MG63 (cell line): Measurements from ENCODE around the gene QSOX2. TPM values are rescaled to one million over a fixed set of nuclear protein-coding genes. Genes with fewer than 3 reads are reported as not detected.

Source experiments
- DNase-seq: peaks from one replicate; pipeline ENCODE4 v3.0.0-alpha.2; 2020
- H3K27me3 ChIP-seq: fragments of 250-450 bp; sonication (Bioruptor Pico); 2 replicates; pipeline ENCODE4 v1.5.1; 2020; ENCODE audit warnings: mild to moderate bottlenecking, moderate library complexity
- H3K36me3 ChIP-seq: fragments of 250-450 bp; sonication (Bioruptor Pico); 2 replicates; pipeline ENCODE4 v1.5.1; 2020; ENCODE audit warnings: mild to moderate bottlenecking, moderate library complexity
- H3K4me3 ChIP-seq: fragments of 250-450 bp; sonication (Bioruptor Pico); 2 replicates; pipeline ENCODE4 v1.5.1; 2020; ENCODE audit warnings: mild to moderate bottlenecking, moderate library complexity
- H3K9me3 ChIP-seq: fragments of 250-450 bp; sonication (Bioruptor Pico); 2 replicates; pipeline ENCODE4 v1.5.1; 2020; ENCODE audit warnings: mild to moderate bottlenecking, moderate library complexity
- total RNA-seq: library from RNA; depleted of rRNA; stranded (reverse); fragments of >200 nt; shearing (Covaris generic); gene quantifications from 2 replicates; pipeline ENCODE4 v1.2.3, GENCODE V29; 2014; ENCODE audit warnings: low replicate concordance; rRNA removed

The QSOX2 gene, protein sequence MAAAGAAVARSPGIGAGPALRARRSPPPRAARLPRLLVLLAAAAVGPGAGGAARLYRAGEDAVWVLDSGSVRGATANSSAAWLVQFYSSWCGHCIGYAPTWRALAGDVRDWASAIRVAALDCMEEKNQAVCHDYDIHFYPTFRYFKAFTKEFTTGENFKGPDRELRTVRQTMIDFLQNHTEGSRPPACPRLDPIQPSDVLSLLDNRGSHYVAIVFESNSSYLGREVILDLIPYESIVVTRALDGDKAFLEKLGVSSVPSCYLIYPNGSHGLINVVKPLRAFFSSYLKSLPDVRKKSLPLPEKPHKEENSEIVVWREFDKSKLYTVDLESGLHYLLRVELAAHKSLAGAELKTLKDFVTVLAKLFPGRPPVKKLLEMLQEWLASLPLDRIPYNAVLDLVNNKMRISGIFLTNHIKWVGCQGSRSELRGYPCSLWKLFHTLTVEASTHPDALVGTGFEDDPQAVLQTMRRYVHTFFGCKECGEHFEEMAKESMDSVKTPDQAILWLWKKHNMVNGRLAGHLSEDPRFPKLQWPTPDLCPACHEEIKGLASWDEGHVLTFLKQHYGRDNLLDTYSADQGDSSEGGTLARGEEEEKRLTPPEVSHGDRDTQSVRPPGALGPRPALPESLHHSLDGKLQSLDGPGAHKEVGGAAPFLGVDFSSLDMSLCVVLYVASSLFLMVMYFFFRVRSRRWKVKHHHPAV
- total RNA-seq: 22.7 and 28.2 TPM in 2 replicates

DNA sequence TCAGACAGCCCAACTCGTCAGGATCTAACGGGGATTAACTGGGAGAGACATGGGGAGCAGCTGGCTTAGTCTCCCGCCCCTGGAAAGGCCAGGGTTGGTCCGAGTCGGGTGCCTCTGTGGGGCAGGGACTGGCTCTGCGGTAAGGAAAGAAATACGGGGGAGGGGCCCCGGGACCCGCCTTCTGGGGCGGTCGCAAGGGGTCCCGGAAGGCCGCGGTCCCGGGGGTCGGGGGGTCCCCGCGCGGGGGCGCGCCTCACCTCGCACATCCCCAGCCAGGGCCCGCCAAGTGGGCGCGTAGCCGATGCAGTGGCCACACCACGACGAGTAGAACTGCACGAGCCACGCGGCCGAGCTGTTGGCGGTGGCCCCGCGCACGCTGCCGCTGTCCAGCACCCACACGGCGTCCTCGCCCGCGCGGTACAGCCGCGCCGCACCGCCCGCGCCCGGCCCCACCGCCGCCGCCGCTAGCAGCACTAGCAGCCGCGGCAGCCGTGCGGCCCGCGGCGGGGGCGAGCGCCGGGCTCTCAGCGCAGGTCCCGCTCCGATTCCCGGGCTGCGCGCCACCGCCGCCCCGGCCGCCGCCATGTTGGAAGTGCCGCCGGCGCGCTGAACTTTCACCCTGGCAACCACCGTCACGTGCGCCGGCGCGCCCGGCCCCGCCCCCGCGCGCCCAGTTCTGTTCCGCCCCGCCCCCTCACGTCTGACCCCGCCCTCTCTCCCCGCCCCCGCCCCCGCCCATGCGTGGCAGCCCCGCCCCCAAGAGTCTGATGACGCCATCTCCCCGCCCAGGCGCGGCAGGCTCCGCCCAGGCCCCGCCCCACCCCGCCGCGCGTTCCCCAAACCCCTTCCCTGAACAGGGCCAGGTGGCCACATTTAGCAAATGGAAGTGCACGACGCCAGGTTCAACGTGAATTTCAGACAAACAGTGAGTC lies at the start of gene QSOX2:
Gene QSOX2, minus strand, starts transcription at position 594 of the 932 bp plus-strand sequence. Its CDS starts 9 bp downstream, at position 585.
- peak; percentile 75 for DNase-seq
- H3K27me3 ChIP-seq: no peaks in the 10 kb centered on the region
- H3K4me3 ChIP-seq: peak within 1 kb of the TSS; percentile 91
- peaks cover 7% of the 10 kb centered on the region; the same call in 1 of the 2 replicates for H3K36me3 ChIP-seq
- no peaks in the 10 kb centered on the region for H3K9me3 ChIP-seq

DNA sequence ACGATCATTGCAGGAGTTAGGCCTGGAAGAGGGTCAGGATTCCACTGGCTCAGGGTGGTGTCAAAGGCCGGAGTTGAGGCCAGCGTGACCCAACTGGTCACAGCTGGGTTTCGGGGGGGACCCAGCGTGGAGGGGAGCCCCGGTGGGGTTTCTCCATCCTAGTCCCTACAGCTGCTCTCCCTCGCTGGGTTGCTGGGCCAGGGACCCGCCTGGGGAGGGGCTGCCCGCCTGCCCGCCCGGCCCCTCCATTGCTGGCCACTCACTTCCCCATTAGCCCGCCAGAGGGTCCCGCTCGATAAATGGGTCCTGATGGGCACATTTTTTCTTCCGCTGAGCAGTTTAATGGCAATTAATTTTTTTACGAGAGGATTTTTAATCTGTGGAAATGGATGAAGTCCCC lies 49.4 kb upstream of the QSOX2 start:
- DNase-seq: no peak
- H3K4me3 ChIP-seq: no peak overlapping the region
- H3K27me3 ChIP-seq: no peaks in the 10 kb centered on the region
- no peaks in the 10 kb centered on the region for H3K36me3 ChIP-seq
- H3K9me3 ChIP-seq: no peaks in the 10 kb centered on the region

DNA sequence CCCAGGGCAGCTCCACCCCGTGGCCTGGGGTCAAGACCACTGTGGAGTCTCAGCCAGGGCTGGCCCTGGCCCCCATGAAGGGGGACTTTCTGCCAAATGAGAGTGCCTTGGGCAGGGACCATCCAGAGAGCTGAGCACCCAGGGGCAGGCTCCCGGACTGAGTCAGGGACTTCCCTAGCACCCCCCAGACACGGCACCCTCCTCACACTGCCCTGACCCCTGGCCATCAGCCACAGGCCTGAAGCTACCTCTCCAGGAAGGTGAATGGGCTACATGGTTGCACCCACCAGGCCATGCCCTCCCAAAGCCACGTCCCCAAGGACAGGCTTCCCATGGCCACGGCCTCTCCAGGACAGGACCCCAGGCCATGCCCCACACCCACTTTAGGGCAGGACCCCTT lies 48.8 kb upstream of the QSOX2 start:
- no peak overlapping the region for H3K4me3 ChIP-seq
- H3K27me3 ChIP-seq: no peaks in the 10 kb centered on the region
- DNase-seq: no peak
- H3K9me3 ChIP-seq: no peaks in the 10 kb centered on the region
- H3K36me3 ChIP-seq: no peaks in the 10 kb centered on the region

DNA sequence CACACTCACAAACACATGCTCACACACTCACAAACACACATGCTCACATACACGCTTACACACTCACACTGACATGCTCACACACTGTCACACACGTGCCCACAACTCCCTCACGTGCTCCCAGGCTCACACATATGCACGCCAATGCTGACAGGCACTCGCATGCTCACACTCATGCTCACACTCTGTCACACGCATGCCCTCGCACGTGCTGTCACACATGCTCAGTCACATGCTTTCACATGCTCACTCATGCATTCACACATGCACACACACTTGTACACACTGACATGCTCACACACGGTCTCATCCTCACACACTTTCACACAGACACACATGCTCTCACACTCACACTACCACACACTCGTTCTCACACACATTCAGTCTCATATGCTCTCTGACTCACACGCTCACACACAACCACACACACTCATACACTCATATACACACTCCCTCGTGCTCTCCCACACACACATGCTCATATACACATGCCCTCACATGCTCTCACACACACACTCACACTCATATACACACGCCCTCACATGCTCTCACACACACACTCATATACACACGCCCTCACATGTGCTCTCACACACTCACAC lies 48.0 kb upstream of the QSOX2 start:
- DNase-seq: no peak
- no peak overlapping the region for H3K4me3 ChIP-seq
- no peaks in the 10 kb centered on the region for H3K36me3 ChIP-seq
- H3K27me3 ChIP-seq: no peaks in the 10 kb centered on the region
- no peaks in the 10 kb centered on the region for H3K9me3 ChIP-seq

DNA sequence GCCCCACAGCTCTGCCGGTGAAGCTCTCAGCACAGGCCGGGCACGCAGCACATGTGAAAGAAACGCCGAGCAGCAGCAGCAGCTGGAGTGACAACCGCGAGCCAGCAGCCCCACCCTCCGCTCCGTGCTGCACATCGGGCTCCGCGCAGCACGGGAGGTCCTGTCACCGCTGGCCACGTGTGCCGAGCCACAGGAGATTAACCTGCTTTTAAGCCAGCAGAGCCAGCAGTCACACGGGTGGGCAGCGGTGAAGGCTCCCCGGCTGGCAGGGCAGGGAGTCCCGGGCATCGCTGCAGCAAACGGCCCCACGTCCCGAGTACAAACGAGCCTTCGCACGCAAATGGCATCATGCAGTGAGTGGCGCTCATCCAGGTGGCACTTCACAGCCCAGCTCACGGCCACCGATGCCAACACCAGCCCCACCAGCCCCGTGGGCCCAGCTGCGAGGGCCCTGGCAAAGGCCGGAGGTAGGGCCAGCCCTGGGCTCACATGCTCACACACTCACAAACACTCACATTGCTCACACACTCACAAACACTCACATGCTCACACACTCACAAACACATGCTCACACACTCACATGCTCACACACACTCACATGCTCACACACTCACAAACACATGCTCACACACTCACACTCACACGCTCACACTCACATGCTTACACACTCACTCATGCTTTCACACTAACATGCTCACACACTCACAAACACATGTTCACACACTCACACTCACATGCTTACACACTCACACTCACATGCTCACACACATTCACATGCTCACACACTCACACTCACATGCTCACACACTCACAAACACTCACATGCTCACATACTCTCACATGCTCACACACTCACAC lies 47.2 kb upstream of the QSOX2 start:
- Histone ChIP-seq H3K9me3 (no peaks in the 10 kb centered on the region), H3K36me3 (no peaks in the 10 kb centered on the region), H3K27me3 (no peaks in the 10 kb centered on the region), H3K4me3 (no peak overlapping the region)
- peak; percentile 17 for DNase-seq

DNA sequence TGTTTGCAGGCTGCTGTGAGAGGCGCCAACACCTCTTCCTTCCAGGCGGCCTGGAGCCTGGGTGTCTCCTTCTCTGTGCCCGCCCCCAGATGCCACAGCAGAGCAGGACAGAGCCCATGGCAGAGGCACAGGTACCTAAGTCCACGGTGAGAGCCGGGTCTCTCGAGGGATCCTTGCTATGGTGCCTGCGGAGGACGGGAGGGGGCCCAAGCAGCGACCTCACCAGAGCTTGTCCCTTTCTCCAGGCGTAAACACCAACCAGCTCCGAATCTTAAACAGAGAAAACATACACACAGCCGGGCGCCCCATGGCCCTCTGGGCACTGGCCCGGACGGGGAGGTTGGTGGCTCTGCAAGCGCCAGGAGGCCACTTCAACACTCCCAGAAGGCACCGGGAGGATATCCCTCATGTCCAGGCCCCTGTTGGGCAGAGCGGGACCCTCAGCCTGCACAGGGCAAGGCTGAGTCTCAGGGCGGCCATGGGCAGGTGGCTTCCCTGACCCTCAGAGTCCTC lies 46.5 kb upstream of the QSOX2 start:
- no peaks in the 10 kb centered on the region for H3K27me3 ChIP-seq
- no peak for DNase-seq
- H3K4me3 ChIP-seq: no peak overlapping the region
- no peaks in the 10 kb centered on the region for H3K9me3 ChIP-seq
- no peaks in the 10 kb centered on the region for H3K36me3 ChIP-seq

DNA sequence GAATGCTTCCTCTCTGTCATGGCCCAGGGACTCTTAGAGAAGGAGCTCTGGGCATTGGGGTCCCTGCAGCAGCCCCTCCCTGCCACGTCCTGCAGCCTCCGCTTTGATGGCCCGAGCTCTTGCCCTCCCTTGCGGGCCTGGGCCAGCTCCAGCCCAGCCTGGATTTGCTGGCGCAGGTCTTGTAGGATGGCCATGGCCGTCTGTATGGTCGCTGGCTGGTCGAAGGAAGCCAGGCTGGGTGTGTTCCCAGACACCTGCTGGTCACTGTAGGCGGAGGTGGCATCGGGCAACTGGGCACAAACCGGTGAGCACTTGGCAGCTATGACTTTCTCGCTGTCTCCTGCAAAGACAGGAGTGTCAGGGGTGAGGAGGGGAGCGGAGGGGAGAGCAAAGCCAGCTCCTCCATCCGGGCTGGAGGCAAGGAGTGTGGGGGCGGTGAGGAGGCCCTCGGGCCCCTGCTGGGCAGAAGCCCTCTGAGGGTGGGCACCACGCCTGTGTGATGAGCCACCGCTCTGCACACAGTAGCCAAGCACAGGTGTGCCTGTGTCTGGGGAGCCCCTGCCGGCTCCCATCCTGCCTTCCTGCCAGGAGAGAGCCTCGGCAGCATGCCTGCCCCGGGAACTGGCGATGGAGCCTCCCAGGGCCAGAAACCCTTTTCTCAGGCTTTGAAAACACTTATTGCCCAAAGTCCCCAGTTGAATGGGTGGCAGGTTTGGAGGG lies 45.9 kb upstream of the QSOX2 start:
- no peak for DNase-seq
- Histone ChIP-seq H3K27me3 (no peaks in the 10 kb centered on the region), H3K9me3 (no peaks in the 10 kb centered on the region), H3K36me3 (no peaks in the 10 kb centered on the region), H3K4me3 (no peak overlapping the region)

DNA sequence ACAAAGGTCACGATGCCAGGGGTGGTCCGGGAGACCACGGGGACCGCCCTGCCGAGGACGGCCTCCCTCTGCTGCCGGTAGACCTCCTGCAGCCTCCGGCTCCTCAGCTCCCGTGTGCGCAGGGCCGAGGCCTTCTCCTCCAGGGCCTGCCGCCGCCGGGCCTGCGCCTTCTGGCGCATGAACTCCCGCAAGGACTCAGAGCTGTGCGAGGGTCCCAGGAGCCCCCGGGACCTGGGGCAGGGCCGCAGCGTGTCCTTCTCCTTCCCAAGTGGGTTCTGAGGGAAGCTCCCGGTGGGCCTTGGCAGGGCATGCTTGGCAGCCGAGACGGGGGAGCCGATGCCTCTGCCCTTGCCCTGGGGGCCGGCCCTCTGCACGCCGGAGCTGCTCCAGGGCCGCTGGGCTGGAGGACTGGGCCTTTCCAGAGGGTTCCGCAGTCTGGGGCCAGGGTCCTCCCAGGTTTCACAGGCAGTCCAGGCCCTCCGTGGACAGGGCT lies 44.9 kb upstream of the QSOX2 start:
- no peak overlapping the region for H3K4me3 ChIP-seq
- no peaks in the 10 kb centered on the region for H3K36me3 ChIP-seq
- no peaks in the 10 kb centered on the region for H3K9me3 ChIP-seq
- DNase-seq: no peak
- H3K27me3 ChIP-seq: no peaks in the 10 kb centered on the region

DNA sequence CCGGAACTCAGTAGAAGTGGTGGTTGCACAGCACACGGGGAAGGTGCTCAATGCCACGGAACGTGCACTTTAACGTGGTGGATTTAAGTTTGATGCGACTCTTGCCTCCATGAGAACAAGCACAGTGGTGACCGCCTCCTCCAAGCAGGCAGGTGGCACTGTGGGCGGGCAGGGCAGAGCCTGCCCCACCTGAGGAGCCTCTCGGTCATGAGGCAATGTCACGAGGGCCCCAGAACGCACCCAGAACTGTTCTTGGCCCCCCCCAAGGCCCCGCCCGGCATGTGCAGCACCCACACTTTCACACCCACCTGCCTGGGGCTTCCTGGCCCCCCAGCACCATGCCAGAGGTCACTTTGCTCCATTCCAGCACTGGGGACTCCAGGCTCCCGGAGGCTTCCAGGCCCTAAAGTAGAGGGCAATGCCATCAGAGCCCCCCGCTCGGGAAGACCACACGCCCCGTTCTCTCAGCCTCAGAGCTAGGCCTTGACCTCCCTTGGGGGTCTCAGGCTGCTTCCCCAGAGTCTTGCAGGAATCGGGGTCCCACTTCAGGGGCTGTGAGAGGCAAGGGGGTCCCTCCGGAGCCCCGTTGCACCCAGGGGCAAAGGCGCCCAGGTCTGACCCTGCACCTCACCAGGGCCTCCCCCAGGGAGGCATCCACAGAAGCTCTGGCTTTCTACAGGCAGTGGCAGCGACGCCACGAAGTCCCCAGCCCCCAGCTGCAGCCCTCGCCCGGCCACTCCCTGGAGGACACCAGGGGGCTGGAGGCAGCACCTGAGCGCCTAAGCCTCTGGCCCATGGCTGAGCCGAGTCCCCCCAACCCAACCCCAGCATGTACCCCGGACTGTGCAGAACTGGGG lies 44.3 kb upstream of the QSOX2 start:
- H3K9me3 ChIP-seq: no peaks in the 10 kb centered on the region
- H3K36me3 ChIP-seq: no peaks in the 10 kb centered on the region
- no peak for DNase-seq
- no peak overlapping the region for H3K4me3 ChIP-seq
- no peaks in the 10 kb centered on the region for H3K27me3 ChIP-seq

DNA sequence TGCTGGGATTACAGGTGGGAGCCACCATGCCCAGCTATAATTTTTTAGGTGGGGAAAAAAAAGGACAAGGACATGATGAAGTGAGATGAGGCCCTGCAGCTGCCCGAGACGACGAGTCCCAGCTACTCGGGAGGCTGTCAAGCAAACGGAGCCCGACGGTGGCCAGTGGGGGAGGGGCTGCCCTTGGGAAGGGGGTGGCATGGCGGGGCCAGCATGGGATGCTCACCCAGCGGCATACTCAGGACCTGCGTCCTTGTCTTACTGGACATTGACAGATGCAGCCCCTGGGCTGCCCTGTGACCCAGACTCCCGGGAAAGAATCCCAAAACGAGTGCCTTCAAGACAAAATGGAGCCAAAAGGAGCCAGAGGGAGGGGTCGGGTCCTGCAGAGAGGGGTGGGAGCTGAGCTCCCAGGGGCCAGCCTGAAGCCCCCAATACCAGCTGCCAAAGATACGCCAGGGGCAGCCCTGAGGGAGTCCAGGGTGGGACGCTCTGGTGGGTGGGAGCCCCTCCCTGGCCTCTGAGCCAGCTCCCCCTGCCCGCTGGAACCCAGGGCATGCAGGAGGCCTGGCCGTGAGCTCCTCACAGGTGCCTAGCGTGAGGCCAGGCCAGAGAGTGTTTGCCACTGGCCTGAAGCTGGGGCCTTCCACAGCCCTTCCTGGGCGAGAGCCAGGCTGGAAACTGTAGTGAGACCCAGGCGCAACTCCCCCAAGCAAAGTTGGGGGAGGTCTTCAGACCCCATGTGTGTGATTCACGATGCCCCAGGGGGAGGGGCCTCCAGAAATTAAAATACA lies 42.5 kb upstream of the QSOX2 start:
- no peaks in the 10 kb centered on the region for H3K27me3 ChIP-seq
- H3K4me3 ChIP-seq: no peak overlapping the region
- H3K36me3 ChIP-seq: no peaks in the 10 kb centered on the region
- no peak for DNase-seq
- H3K9me3 ChIP-seq: no peaks in the 10 kb centered on the region

DNA sequence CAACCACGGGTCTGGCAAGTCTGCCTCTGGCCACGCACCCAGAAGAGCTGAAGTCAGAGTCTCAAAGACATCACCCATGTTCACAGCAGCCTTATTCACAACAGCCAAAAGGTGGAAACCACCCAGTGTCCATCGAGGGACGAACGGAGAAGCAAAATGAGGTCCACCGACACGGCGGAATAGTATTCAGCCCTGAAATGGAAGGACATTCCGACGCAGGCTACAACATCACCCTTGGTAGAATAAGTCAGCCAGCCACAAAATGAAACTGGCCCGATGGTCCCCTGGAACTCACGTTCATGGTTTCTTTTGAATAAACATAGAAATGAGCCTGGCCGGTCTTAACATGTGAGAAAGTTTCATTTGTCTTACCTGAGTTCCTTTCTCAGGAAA lies 41.4 kb upstream of the QSOX2 start:
- H3K9me3 ChIP-seq: no peaks in the 10 kb centered on the region
- no peak for DNase-seq

DNA sequence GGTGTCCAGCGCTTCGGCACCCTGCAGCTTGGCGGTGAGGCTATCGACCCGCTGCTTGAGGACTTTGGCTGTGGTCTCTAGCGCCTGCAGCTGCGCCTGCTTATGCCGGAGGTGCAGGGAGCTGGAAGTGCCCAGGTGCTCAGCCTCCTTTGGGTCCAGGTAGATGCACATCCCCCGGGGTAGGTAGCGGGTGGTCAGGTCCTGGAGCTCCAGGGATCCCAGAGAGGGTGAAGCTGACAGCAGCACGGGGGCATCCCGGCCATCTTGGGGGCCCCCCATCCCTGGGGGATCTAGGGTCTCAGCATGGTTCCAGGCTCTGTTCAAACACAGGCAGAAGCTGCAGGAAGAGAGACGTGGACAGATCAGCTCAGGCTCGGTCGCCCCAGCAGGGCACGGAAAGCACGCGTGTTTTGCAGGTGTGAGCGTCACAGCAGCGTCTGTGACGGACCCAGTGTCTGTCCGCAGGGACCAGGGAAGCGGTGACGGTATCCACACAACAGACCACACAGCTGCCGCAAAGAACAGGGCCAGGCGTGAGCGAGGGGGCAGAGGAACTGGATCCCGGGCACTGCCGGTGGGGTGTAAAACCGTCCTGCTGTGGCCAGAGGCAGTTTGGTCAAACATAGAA lies 40.9 kb upstream of the QSOX2 start:
- no peaks in the 10 kb centered on the region for H3K36me3 ChIP-seq
- H3K27me3 ChIP-seq: no peaks in the 10 kb centered on the region
- H3K9me3 ChIP-seq: no peaks in the 10 kb centered on the region
- DNase-seq: no peak
- no peak overlapping the region for H3K4me3 ChIP-seq

More for the DNA sequence above, 41.4 kb upstream of the QSOX2 start:
- no peaks in the 10 kb centered on the region for H3K36me3 ChIP-seq
- no peaks in the 10 kb centered on the region for H3K27me3 ChIP-seq
- H3K4me3 ChIP-seq: no peak overlapping the region
